Omental fat pad (tissue), 4 donors: ENCODE measurements around the gene CYP4F11. TPM values are rescaled to one million over a fixed set of nuclear protein-coding genes. Genes with fewer than 3 reads are reported as not detected.
"Not testable (repeated sequence)": the region's sequence is repeated elsewhere in the genome, so short reads cannot be mapped to it uniquely, and the experiment has no call there.

Source experiments
- ATAC-seq: fragments of 150-250 bp; one replicate; pipeline ENCODE4 v1.9.1; 2016; ENCODE audit warnings: mild to moderate bottlenecking, moderate library complexity; ENCODE audit not compliant: low FRiP score
- DNase-seq: peaks from one replicate; pipeline ENCODE4 v3.0.0-alpha.2; 2019; ENCODE audit warnings: low spot score
- total RNA-seq, 4 donors: library from RNA; depleted of rRNA; stranded (reverse); fragments of >200 nt; gene quantifications; one replicate each; pipeline ENCODE4 v1.1.0, GENCODE V29; 2016
- TF ChIP-seq, protein P1 (sequence below), 3 donors: fragments of 450-650 bp; IDR thresholded peaks; one replicate each; pipeline ENCODE4 v1.5.1; 2016 to 2017; ENCODE audit warnings: antibody characterized with exemption in 3 of 3, mild to moderate bottlenecking in 3 of 3, moderate library complexity in 2 of 3

CYP4F11 gene
- total RNA-seq, 4 donors from 2014 or later = 0.09 to 1.4 (median 0.60) TPM; not detected in 1

DNA sequence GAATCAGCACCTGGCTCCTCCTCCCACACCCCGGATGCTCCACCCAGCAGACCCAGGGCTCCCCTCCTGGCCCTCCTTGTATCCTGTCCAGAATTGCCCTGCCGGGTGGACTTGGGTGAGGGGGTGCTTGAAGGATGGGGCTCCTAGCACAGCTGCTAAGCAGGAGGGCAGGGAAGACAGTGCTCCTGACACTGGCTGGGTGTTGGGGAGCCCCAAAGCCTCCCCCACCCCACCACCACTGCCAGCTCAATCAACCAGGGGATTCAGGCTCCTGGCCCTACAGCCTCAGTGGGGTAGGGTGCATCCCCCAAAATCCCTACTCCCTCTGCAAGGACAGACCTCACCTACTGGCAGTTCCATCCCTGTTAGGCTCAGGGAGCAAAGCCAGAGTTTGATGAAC lies 2.6 kb upstream of the CYP4F11 start:
- no peak for DNase-seq
- TF ChIP-seq, protein P1, sequence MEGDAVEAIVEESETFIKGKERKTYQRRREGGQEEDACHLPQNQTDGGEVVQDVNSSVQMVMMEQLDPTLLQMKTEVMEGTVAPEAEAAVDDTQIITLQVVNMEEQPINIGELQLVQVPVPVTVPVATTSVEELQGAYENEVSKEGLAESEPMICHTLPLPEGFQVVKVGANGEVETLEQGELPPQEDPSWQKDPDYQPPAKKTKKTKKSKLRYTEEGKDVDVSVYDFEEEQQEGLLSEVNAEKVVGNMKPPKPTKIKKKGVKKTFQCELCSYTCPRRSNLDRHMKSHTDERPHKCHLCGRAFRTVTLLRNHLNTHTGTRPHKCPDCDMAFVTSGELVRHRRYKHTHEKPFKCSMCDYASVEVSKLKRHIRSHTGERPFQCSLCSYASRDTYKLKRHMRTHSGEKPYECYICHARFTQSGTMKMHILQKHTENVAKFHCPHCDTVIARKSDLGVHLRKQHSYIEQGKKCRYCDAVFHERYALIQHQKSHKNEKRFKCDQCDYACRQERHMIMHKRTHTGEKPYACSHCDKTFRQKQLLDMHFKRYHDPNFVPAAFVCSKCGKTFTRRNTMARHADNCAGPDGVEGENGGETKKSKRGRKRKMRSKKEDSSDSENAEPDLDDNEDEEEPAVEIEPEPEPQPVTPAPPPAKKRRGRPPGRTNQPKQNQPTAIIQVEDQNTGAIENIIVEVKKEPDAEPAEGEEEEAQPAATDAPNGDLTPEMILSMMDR (IDR thresholded peaks at IDR 0.05) = no peak
- ATAC-seq = no peak

DNA sequence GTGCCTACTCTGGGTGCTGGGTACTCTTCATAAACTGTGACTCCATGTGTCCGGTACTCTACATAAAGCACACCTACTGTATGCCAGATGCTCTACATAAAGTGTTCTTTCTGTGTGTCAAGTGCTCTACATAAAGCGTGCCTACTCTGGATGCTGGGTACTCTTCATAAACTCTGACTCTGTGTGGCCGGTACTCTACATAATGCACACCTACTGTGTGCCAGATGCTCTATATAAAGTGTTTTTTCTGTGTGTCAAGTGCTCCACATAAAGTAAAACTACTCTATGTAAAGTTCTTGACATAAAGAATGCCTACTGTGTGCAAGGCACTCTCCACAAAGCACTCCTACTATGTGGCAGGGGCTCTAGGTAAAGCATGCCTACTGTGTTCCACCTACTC lies 1.8 kb upstream of the CYP4F11 start:
- TF ChIP-seq, protein P1 (IDR thresholded peaks at IDR 0.05) = no peak

DNA sequence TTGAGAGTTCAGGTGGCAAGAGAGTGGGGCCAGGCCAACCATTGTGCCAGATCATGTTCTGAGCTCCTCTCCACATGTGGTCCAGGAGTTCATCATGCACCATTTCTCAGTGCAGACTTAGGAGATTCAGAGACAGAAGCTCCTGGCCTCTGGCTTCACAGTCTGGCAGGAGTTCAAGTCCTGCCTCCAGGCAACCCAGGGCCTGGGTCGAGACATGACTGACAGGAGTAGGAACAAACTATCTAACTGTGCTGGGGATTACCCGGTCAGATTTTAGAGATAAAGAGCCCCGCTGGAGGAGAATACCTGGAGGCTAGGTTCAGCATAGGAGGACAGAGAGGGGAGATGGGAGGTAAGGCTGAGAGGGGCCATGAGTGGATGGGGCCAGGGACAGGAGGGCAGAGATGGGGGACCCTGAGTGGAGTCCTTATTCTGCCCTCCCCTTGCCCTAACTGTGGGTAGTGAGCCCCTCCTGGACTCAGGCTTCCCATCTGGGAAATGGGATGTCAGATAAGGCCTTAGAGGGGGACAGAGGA lies 906 bp upstream of the CYP4F11 start:
- TF ChIP-seq, protein P1 (IDR thresholded peaks at IDR 0.05) = no peak
- no peak for ATAC-seq
- DNase-seq = no peak

More for the DNA sequence above, 1.8 kb upstream of the CYP4F11 start:
- DNase-seq (no peak), ATAC-seq (no peak)

DNA sequence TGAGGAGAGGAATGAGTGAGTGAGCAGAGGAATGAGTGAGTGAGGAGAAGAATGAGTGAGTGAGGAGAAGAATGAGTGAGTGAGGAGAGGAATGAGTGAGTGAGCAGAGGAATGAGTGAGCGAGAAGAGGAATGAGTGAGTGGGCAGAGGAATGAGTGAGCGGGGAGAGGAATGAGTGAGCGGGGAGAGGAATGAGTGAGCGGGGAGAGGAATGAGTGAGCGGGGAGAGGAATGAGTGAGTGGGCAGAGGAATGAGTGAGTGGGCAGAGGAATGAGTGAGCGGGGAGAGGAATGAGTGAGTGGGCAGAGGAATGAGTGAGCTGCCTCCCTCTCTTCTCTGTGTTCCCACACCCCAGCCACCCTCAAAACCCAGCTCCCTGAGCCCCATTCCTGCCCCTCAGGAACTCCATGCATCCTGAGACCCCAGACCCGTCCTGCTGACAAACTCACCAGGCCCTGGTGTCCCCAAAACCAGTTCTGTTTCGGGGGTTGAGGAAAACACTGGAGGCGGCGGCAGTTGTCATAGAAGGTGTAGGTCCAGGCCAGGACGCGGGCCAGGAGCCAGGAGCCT lies 483 bp downstream of the CYP4F11 start:
- ATAC-seq, DNase-seq: not testable (repeated sequence)

DNA sequence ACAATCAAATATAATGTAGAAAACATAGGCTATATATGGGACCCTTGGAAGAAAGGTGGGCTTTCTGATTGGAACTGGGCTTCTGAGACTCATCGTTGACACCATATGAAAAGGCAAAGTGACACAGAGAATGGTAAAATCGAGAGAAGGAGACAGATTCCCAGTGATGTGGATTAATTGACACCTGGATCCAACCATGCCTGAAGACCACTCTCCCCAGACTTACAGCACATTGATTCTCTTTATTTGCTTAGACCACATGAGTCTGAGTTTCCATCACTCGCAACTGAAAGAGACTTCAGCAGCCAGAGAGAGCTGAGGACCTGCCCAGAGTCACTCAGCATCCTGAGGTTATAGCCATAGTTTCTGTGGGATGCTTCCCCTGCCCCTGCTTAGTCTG lies 6.0 kb downstream of the CYP4F11 start:
- DNase-seq (no peak), ATAC-seq (no peak)
- TF ChIP-seq, protein P1 (IDR thresholded peaks at IDR 0.05) = no peak

DNA sequence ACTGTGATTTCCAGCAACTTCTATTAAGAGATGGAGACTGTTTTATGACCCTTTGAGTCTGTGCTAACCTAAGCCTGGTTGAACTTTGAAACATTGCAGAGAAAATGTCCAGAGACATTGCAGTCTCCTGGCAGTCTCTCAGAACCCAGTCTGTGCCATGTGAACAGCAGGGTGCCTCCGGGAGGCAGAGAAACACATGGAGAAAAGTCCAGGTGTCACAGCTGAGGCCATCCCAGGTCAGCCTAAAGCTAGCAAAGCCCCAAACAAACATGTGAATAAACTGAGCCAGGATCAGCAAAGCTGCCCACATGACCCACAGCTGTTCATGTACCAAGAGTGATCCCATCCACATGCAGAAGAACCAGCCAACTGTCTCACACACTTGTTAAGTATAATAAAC lies 7.8 kb downstream of the CYP4F11 start:
- no peak for ATAC-seq
- TF ChIP-seq, protein P1 (IDR thresholded peaks at IDR 0.05) = no peak
- no peak for DNase-seq

DNA sequence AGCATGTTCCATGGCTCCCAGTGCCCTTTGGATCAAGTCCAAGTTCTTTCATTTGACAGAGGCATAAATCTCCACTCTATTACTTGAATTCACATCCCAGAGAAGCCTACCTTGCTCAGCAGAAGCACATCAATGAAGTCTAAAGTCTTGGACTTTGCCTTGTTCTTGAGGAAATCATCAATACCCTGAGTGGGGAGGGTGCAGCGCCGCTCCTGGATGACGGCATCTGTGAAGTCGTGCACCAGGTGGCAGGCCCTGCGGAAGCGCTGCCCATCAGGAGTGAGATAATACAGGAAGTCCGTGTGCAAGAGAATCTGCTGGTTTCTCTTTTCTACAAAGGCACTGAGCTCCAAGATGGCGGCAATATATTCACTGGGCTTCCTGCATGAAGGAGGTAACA lies 10.6 kb downstream of the CYP4F11 start:
- DNase-seq (no peak), ATAC-seq (no peak)
- TF ChIP-seq, protein P1 (IDR thresholded peaks at IDR 0.05) = no peak
